ENCODE results near the gene POLD2.

The POLD2 gene

GRCh38 chr7:44073664-44074348 is 49.5 kb downstream of the POLD2 start:
- peaks cover 25% of the 10 kb centered on the region for H3K4me1 ChIP-seq (ENCODE audit: insufficient read depth, low read length, poor library complexity, severe bottlenecking)
- H2AFZ ChIP-seq (ENCODE audit: low read length) = no peak overlapping the region
- H3K9ac ChIP-seq (ENCODE audit: low read depth, low read length, poor library complexity, severe bottlenecking) = no peak overlapping the region
- no peak overlapping the region for H3K4me3 ChIP-seq (ENCODE audit: low read length, poor library complexity, severe bottlenecking)
- peaks cover 8% of the 10 kb centered on the region for H4K20me1 ChIP-seq (ENCODE audit: insufficient read depth, low read length, poor library complexity, severe bottlenecking)
- peaks cover 45% of the 10 kb centered on the region; the same call in 1 of the 2 replicates for H3K36me3 ChIP-seq (ENCODE audit: insufficient read depth, low read length)
- H3F3A ChIP-seq (ENCODE audit: low read depth) = no peaks in the 10 kb centered on the region
- peaks cover 18% of the 10 kb centered on the region; the same call in 1 of the 2 replicates for H3K79me2 ChIP-seq (ENCODE audit: insufficient read depth, low read length)
- H3K27me3 ChIP-seq (ENCODE audit: insufficient read depth, low read length, poor library complexity, severe bottlenecking) = no peaks in the 10 kb centered on the region
- H3K9me3 ChIP-seq (ENCODE audit: insufficient read depth, low read depth, low read length) = no peaks in the 10 kb centered on the region
- H3K9me2 ChIP-seq (replicated peaks; ENCODE audit: low read depth, low read length) = no peaks in the 10 kb centered on the region
- no peak overlapping the region for H3K4me2 ChIP-seq (ENCODE audit: low read depth, low read length, poor library complexity, severe bottlenecking)
- TF ChIP-seq EZH2phosphoT487 (IDR thresholded peaks at IDR 0.05; ENCODE audit: borderline replicate concordance) (no peak), CTCF (conservative IDR thresholded peaks at IDR 0.05; ENCODE audit: low read length) (no peak)

- H3K9me3 ChIP-seq (ENCODE audit: insufficient read depth, low read depth, low read length) = no peaks in the 10 kb centered on the region
- H3K4me3 ChIP-seq (ENCODE audit: low read length, poor library complexity, severe bottlenecking) = no peak overlapping the region
- no peak for TF ChIP-seq EZH2phosphoT487 (IDR thresholded peaks at IDR 0.05; ENCODE audit: borderline replicate concordance)
- peak; percentile 80 for TF ChIP-seq CTCF (conservative IDR thresholded peaks at IDR 0.05; ENCODE audit: low read length)
Measured at GRCh38 chr7:44072364-44073231, 50.8 kb downstream of the POLD2 start.

GRCh38 chr7:44071726-44072363 is 51.5 kb downstream of the POLD2 start:
- Histone ChIP-seq H3F3A (ENCODE audit: low read depth) (no peaks in the 10 kb centered on the region), H4K20me1 (ENCODE audit: insufficient read depth, low read length, poor library complexity, severe bottlenecking) (peaks cover 6% of the 10 kb centered on the region), H3K9me3 (ENCODE audit: insufficient read depth, low read depth, low read length) (no peaks in the 10 kb centered on the region), H3K4me3 (ENCODE audit: low read length, poor library complexity, severe bottlenecking) (no peak overlapping the region), H3K9me2 (replicated peaks; ENCODE audit: low read depth, low read length) (no peaks in the 10 kb centered on the region), H3K27me3 (ENCODE audit: insufficient read depth, low read length, poor library complexity, severe bottlenecking) (no peaks in the 10 kb centered on the region), H3K4me2 (ENCODE audit: low read depth, low read length, poor library complexity, severe bottlenecking) (no peak overlapping the region), H3K36me3 (ENCODE audit: insufficient read depth, low read length) (peaks cover 28% of the 10 kb centered on the region; the same call in 1 of the 2 replicates), H3K4me1 (ENCODE audit: insufficient read depth, low read length, poor library complexity, severe bottlenecking) (peaks cover 11% of the 10 kb centered on the region), H3K79me2 (ENCODE audit: insufficient read depth, low read length) (peaks cover 4% of the 10 kb centered on the region; the same call in 1 of the 2 replicates), H3K9ac (ENCODE audit: low read depth, low read length, poor library complexity, severe bottlenecking) (no peak overlapping the region), H2AFZ (ENCODE audit: low read length) (no peak overlapping the region)
- TF ChIP-seq CTCF (conservative IDR thresholded peaks at IDR 0.05; ENCODE audit: low read length) = no peak

More at GRCh38 chr7:44072364-44073231, 50.8 kb downstream of the POLD2 start:
- no peaks in the 10 kb centered on the region for H3K27me3 ChIP-seq (ENCODE audit: insufficient read depth, low read length, poor library complexity, severe bottlenecking)
- H2AFZ ChIP-seq (ENCODE audit: low read length) = no peak overlapping the region
- peaks cover 13% of the 10 kb centered on the region for H3K4me1 ChIP-seq (ENCODE audit: insufficient read depth, low read length, poor library complexity, severe bottlenecking)
- H3F3A ChIP-seq (ENCODE audit: low read depth) = no peaks in the 10 kb centered on the region
- peaks cover 10% of the 10 kb centered on the region; the same call in 1 of the 2 replicates for H3K79me2 ChIP-seq (ENCODE audit: insufficient read depth, low read length)
- no peak overlapping the region for H3K4me2 ChIP-seq (ENCODE audit: low read depth, low read length, poor library complexity, severe bottlenecking)
- H3K9me2 ChIP-seq (replicated peaks; ENCODE audit: low read depth, low read length) = no peaks in the 10 kb centered on the region
- H4K20me1 ChIP-seq (ENCODE audit: insufficient read depth, low read length, poor library complexity, severe bottlenecking) = peaks cover 6% of the 10 kb centered on the region
- H3K9ac ChIP-seq (ENCODE audit: low read depth, low read length, poor library complexity, severe bottlenecking) = no peak overlapping the region
- H3K36me3 ChIP-seq (ENCODE audit: insufficient read depth, low read length) = peaks cover 34% of the 10 kb centered on the region; the same call in 1 of the 2 replicates

All from Loucy (cell line).